Erythroblast (primary cell): Measurements from ENCODE around the gene IGF1.

Experiments
- DNase-seq, 2 experiments: peaks; one replicate each; lab custom pipeline; 2025; lab: John Stamatoyannopoulos, UW
- GATA1 ChIP-seq: IDR thresholded peaks from 2 replicates; pipeline ENCODE4 v1.6.1; 2011; ENCODE audit warnings: low read depth, mild to moderate bottlenecking, control low read depth, low read length, moderate library complexity
- POLR2A ChIP-seq: IDR thresholded peaks from 2 replicates; pipeline ENCODE4 v1.6.1; 2011; ENCODE audit warnings: mild to moderate bottlenecking, low read length

IGF1 gene

DNA sequence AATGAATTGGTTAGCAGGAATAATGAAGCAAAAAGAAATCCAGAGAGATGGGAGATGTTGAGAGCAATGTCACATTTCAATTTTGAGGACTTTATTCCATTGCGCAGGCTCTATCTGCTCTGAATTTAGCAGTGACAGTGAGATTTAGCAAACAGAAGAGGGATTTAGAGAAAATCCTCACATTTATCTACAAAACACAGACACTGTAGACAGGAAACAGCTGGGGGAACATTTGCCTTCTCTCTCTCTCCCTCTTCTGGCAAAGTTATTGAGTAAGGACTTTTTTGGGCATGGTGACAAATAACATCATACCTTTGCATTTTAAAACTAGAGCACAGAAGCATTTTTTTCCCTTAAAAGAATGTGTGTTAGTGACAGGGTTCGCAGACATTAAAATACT, at the start of gene IGF1:
TSS of gene IGF1 (minus strand) at position 158 of the 400 bp plus-strand sequence. CDS start 182 bp downstream, outside the sequence.
- no peak for DNase-seq
- TF ChIP-seq POLR2A (no peak), GATA1 (no peak)

DNA sequence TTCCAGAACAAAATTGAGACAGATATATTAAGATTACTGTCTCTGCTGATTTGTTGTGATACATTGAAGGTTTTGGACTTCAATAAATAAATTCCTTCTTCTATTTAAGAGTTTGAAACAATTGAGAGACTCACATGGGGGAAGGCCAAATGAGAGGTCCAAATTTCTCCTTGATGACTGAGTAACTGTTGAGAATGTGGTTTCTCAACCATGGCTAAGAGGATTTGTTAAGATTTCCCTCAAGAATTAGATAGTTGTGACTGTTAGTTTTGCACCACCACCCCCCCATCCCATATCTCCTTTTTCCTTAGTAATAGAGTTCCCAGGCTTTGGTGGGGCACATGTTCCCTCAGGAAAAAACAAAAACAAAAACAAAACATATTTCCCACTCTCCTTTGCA, 47.7 kb upstream of the IGF1 start:
- TF ChIP-seq GATA1: no peak
- DNase-seq: no peak

DNA sequence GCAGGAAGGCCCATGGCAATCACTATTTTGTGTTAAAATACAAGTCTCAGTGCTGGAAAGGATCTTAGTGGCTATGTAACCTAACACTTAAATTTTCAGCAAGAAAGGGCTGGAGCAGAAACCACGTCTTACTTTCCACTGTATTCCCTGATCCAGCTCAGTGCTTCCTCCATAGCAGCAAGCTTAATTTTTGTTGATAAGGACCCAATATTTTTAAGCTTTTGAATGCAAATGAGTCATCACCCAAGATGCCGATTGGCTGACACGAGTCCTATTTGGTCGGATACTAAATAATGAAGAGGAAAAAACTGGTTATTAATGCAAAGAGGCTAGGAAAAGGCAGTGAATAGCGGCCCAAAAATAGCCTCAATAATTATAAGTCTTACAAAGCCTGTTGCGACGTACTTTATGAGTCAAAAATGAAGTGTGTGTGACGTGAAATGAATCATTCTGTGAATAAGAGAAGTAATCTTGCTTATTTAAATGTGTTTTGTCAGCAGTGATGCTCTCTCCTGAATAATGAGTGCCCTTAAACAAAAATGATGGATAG, 46.9 kb upstream of the IGF1 start:
- DNase-seq: no peak
- TF ChIP-seq POLR2A: no peak
- no peak for TF ChIP-seq GATA1

DNA sequence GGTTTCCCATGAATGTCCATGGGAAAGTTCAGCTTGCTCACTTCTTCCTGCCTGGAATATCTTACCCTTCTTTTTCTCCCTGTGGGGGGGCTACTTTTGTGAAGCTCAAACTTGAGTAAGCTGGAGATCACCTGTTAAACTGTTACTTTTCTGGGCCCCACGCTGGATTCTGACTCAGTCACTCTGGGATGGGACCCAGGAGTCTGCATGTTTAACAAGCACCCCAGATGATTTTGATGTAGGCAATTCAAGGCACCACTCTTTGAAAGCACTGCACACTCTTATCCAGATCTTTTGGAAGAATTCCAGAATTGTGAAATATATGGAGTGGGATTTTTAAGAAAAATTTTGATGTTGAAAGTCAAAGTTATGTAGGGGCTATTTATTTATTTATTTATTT, 46.3 kb upstream of the IGF1 start:
- DNase-seq: no peak

DNA sequence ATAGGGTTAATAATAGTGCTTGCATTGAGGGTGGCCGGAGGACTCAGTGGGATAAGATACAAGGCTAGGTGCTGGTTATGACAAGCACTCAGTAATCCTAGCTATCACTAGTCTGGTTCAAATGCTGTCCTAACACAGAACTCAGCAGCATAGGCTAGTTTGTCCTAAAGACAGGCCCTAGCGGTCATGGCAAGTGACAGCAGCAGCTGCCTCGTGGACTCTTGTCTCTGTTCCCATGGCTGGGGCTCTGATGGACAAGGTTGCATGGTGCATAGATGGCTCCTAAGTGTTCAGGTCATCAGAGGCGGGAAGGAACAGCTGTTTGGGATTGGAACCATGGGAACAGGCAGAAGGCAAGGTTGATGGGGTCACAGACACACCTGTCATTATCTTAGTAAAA, 42.4 kb upstream of the IGF1 start:
- DNase-seq: no peak
- no peak for TF ChIP-seq POLR2A
- no peak for TF ChIP-seq GATA1

More for the DNA sequence above, 46.3 kb upstream of the IGF1 start:
- TF ChIP-seq POLR2A: no peak
- no peak for TF ChIP-seq GATA1

DNA sequence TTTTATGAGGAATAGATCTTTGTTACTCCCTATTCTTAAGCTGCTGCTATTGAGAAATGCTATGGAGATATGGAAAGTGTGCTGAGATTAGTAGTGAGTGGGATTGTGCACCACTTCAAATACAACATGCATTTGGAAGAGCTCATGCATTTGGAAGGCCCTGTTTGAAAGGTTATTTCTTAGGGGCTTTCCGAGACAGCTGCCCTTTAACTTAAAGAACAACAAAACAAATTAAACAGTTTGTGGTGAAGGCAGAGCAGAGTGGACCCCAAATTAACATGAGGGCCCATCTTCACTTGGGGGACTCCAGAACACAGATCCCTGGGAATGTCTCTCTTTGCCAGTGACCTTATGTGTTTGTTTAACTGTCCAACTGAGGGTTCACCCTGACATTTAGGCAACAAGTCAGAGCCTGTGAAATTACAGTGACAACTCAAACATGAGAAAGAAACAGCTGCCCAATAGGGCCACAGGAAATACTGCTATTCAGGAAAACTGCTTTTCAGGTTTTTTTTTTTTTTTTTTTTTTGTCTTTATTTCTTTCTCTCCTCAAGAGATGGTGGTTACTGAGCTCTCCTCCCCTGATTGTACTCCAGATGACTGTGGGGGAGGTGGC, 41.4 kb upstream of the IGF1 start:
- no peak for TF ChIP-seq POLR2A
- TF ChIP-seq GATA1: no peak
- DNase-seq: no peak

DNA sequence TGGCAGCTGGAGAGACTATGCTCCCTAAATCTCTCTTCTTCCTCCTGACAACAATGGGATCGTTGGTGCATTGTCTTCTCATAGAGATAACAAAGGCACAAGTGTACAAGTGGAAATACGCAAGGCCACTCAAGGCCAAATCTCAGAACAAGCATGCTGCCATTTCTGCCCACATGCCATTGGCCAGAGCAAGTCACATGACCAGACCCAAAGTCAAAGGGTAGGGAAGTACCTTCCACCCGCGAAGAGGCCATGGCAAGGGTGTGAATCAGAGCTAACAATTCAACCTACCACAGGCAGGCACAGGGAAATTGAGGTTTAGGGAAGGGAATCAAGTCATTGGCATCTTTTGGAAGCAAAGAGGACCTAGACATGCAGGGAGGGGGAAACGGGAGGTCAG, 38.5 kb upstream of the IGF1 start:
- TF ChIP-seq POLR2A: no peak
- TF ChIP-seq GATA1: no peak
- no peak for DNase-seq

DNA sequence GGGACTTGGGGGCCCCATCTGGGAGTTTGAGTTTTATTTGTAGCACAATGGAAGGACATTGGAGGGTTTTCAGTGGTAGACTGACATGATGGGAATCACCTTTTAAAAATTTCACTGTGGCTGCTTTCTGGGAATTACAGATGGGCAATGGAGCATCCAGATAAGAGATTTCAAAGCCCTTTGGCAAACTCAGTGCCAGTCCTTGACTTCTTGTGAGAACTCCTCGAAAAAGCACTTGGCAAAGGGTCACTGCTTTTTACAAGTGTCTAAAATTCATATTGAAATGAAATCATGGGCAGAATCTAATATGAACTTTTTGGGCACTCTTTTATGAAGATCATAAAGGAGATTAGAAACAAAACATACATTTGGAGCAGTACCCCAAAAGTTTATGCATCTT, 34.3 kb upstream of the IGF1 start:
- TF ChIP-seq POLR2A (no peak), GATA1 (no peak)
- no peak for DNase-seq

DNA sequence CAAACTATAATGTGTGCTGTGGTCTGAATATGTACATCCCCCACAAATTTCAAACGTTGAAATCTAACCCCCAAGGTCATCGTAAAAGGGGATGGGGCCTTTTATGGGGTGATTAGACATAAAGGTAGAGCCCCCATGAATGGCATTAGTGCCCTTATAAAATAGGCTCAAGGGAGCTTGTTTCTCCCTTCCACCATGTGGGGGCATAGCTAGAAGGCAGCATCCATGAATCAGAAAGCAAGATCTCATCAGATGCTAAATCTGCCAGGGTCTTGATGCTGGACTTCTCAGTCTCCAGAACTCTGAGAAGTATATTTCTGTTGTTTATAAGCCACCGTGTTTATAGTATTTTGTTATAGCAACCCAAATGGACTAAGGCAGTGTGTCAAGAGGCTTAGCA, 33.4 kb upstream of the IGF1 start:
- DNase-seq: no peak
- TF ChIP-seq POLR2A: no peak
- TF ChIP-seq GATA1: no peak

DNA sequence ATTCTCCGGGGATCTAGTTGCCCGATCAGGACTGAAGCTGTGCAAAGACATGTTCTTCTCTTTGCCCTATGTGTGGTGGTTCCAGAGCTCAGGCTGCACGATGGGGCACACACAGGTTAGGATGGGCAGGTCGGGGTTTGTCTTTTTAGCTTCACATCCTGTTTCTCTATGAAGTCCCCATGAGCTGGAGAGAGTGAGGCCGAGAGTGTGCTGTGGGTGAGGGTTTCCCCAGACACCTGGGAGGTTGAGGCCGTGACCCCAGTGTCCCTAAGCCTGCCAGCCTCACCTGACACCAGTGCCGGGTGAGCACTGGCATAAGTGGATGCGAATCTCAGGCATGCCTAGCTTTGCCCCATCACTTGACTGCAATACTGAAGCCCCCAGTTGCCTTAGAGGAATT, 32.9 kb upstream of the IGF1 start:
- no peak for DNase-seq
- no peak for TF ChIP-seq GATA1
- no peak for TF ChIP-seq POLR2A

DNA sequence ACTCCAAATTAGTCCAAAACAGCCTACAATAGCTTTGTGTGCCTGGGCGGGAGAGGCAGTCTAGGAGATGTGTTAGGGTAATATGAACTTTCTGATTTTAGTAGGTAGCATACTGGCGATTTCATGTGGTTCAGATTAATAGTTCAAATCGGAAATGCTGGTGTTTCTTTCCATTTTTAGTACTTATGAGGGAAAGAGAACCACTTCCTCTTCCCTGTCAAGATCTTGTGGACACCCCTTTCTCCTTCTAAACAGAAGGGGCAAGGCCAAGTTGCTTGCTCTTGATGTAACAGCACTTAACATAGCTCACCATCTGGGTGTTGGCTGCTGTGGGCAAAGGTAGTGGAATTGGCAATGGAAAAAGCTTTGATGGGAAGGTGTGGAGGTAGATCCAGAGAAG, 32.2 kb upstream of the IGF1 start:
- no peak for TF ChIP-seq GATA1
- TF ChIP-seq POLR2A: no peak
- DNase-seq: no peak

DNA sequence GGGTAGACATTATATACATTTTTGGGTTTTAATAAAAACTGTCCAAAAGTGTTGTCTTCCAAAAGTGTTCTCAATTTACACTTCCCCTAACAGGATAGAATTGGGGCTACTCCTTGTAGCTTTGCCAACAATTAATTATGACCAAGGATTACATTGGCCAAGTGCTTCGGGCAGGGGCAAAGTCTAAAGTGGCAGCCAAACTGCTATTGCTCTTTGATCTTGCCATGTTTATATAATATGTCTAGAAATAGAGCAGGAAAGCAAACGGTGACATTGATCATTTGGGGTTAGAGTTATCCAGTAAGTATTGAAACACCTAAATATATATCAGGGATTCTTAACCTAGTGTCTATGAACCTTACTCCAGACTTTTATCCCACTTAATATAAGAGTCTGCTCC, 31.2 kb upstream of the IGF1 start:
- DNase-seq: no peak
- no peak for TF ChIP-seq GATA1
- TF ChIP-seq POLR2A: no peak

DNA sequence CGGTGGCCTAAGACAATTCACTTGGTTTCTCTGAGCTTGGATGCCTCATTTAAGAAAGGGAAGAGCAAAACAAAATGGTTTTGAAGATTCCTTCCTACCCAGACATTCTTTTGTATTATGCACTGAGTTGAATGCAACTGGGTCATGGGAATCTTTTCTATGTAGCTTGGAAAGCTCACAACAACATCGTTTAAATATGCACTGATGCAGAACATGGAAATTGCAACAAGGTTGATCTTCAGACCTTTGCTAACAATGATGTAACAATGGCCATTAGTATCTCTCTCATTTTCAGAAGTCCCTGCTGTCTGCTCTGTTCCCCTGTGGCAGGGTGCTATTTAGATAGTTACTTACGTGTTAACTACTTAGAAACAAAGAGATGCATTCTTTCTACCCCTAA, 30.1 kb upstream of the IGF1 start:
- TF ChIP-seq GATA1 (no peak), POLR2A (no peak)
- DNase-seq: no peak

DNA sequence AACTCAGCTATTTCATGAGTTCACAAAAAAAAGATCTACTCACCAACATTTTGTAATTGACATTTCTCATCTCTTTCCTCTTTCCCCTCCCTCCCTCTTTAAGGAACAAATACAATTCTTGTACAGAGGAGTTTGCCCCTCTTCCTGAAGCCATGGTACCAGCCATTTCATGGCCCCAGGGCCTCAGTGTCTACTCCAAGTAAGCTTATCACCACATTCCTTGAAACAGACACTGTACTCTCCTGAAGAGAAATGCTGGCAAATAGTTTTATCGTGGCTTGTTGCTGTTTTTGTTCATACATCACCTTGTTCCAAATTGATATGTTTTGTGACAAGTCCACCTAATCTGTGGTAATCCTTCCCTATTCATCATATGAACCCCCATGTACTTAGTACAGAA, 29.7 kb upstream of the IGF1 start:
- no peak for DNase-seq
- TF ChIP-seq GATA1 (no peak), POLR2A (no peak)

DNA sequence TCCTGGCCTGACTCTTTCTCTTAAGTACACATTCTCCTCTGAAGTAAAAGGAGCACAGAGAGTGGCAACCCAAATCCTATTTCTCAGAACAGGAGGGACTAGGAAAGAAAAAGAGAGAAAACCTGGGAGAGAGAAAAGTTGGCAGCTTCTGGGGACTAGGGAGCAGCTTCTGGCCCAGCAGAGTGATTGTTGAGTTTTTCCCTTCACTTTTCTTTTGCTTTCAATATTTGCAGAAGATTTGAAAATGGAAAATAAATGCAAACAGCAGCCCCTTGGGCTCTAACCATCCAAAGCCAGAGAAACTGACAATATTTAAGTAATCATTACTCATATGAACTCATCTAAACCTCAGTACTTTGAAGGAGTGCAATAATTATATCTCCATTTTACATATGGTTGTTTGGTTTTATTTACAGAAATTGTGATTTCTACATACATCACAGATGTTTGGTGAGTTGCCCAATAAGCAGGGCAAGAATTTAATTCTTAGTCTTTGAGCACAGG, 28.8 kb upstream of the IGF1 start:
- DNase-seq: no peak
- TF ChIP-seq GATA1 (no peak), POLR2A (no peak)
